SU-DHL-6 (cell line): Measurements from ENCODE around the gene IGFBP6.

Experiments
- EZH2phosphoT487 ChIP-seq: fragments of 200-600 bp; sonication (generic), shearing (Covaris generic); conservative IDR thresholded peaks from 2 replicates; pipeline ENCODE4 v1.6.1; 2018; ENCODE audit warnings: mild to moderate bottlenecking, antibody characterized with exemption, low read length, moderate library complexity, mixed read lengths
- TF ChIP-seq, protein P1 (sequence below): fragments of 200-600 bp; sonication (generic); IDR thresholded peaks from one replicate; pipeline ENCODE4 v1.5.1; 2017; ENCODE audit warnings: antibody characterized with exemption, mild to moderate bottlenecking, low read length, moderate library complexity; ENCODE audit not compliant: insufficient read depth, poor library complexity, severe bottlenecking

DNA sequence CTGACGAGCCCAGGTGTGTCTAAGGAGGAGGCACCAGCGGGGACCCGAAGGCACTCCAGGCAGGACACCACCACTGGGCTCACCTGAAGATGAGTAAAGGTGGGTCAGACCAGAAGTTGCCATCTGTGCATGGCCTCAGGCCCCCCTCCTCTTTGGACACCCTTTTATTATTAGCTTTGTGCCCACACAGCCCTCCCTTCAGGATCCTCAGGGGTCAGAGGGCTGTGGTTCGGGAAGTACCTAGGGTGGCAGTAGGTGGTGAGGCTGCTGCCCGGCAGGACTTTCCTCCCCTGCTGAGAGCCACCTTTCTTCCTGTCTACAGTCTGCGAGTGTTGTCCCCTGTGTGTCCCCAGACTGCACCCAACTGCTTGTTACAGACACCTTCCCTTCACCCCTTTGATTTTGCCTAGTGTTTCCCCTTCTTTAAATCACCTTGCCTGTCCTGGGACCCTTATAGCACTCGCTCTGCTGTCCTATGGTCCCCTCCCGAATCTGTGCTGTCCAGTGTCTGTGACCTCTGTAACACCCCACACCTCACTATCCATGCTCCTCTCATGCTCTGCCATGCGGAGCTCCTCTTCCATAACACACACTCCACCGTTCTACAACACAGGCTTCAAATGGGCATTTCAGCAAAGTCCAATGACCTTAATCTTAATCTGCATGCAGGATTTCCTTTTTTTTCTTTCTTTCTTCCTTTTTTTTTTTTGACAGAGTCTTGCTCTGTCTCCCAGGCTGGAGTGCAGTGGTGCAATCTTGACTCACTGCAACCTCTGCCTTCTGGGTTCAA, 31.5 kb downstream of the IGFBP6 start:
- TF ChIP-seq, protein P1, sequence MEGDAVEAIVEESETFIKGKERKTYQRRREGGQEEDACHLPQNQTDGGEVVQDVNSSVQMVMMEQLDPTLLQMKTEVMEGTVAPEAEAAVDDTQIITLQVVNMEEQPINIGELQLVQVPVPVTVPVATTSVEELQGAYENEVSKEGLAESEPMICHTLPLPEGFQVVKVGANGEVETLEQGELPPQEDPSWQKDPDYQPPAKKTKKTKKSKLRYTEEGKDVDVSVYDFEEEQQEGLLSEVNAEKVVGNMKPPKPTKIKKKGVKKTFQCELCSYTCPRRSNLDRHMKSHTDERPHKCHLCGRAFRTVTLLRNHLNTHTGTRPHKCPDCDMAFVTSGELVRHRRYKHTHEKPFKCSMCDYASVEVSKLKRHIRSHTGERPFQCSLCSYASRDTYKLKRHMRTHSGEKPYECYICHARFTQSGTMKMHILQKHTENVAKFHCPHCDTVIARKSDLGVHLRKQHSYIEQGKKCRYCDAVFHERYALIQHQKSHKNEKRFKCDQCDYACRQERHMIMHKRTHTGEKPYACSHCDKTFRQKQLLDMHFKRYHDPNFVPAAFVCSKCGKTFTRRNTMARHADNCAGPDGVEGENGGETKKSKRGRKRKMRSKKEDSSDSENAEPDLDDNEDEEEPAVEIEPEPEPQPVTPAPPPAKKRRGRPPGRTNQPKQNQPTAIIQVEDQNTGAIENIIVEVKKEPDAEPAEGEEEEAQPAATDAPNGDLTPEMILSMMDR: no peak
- TF ChIP-seq EZH2phosphoT487: no peak
